Globus pallidus (tissue), 1 donor: Measurements from ENCODE around the gene RREB1.

ENCODE experiments used
- DNase-seq: peaks from one replicate; pipeline ENCODE4 v3.0.0-alpha.2; 2015; ENCODE audit warnings: low spot score

The RREB1 gene

DNA sequence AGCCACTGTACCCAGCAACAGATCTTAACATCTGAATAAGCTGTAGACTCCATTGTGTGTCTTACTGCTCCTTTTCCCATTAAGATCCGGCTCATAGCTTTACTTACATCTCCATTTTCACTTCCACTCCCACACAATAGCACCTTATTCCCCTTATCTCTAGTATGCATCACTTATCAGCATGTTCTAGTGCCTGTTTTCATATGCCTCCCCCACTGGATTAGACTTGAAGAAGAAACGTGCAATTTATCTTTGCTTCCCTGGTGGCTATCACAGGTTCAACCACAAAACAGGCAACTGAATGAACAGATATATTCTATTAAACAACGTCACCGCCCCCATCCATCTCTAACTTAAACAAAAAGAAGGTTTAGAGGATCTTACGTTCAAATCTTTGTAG lies 193.2 kb downstream of the RREB1 start:
- DNase-seq, result no peak
